Measurements from ENCODE around the gene GTF3C2. TPM values are rescaled to one million over a fixed set of nuclear protein-coding genes. Genes with fewer than 3 reads are reported as not detected.
A peak's percentile ranks its signal among the peaks of the same experiment; 100 is the strongest.

Gene GTF3C2
- total and polyA plus RNA-seq, 2 of the 13 experiments (the other 11 are each of a cell fraction or from before 2014, with no cell fraction given): 77.5 to 130 TPM

DNA sequence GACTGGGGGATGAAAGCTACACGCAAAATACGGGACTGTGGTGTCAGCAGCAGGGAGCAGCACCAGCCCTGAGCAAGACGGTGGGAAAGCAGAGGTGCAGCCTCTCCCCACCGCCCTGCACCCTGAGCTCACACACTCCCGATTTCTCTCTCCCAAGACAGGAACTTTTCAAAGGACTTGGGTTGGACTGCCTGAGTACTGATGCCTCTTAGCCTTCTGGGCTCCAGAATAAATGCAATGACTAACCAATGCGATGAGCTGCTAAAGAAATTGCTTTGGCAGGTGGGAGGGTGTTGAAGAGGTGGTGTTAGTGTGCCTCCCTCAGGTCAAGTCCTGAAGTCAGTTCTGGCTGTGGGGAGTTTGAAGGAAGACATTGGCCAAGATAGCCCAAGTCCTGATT lies 64.7 kb downstream of the GTF3C2 start:
- WGBS (ENCODE audit: low lambda C conversion rate): 2% methylated on average over 6 of the region's 6 CpGs
- in situ Hi-C loops (cut with HindIII; ENCODE audit: extremely low pct_ligation_motif_present, low pct_unique_long_range_greater_than_20kb) (no loop called here), intact Hi-C loops (cut with micrococcal nuclease; ENCODE audit: unreplicated experiment) (loop anchor here (1.0 to 5.0 kb wide), 2 partner anchors 27 to 195 kb away; no protein-coding TSS in a partner anchor)
- H3K4me2 ChIP-seq (ENCODE audit: low read depth, low read length): peak overlapping the region; percentile 92
- peak; percentile 78 for ATAC-seq
- ChIA-PET POLR2A (interaction anchor here (1.0 to 3.3 kb wide), 4 partner anchors 11 to 78 kb away, joined by 3 to 22 read pairs (median 4); no protein-coding TSS in a partner anchor), CTCF (ENCODE audit: low intra/inter-chr PET ratio, low total read pairs) (interaction anchor here (1.1 kb wide), 1 partner anchor 193 kb away, joined by 3 read pairs; no protein-coding TSS in a partner anchor)
- H3K9ac ChIP-seq (ENCODE audit: insufficient read depth, low read depth, low read length): no peak overlapping the region
- H4K20me1 ChIP-seq (ENCODE audit: insufficient read depth, low read length): no peaks in the 10 kb centered on the region
- DNase-seq (ENCODE audit: low spot score): peak; percentile 44
- no peaks in the 10 kb centered on the region for H3K9me3 ChIP-seq (ENCODE audit: low read length)
- H3K27me3 ChIP-seq (ENCODE audit: control insufficient read depth in 1 of 2, insufficient read depth in 2 of 2, low read length in 2 of 2): no peaks in the 10 kb centered on the region
- H3K36me3 ChIP-seq (replicated peaks in 1 of 2; ENCODE audit: control insufficient read depth in 1 of 2, insufficient read depth in 2 of 2, low read length in 2 of 2): no peaks in the 10 kb centered on the region
- H3K4me1 ChIP-seq (ENCODE audit: insufficient read depth, low read length): peaks cover 82% of the 10 kb centered on the region
- peak overlapping the region; percentile 13 to 52 (median 25); a peak in 2 of 6 replicates for H3K4me3 ChIP-seq (replicated peaks in 1 of 3; ENCODE audit: insufficient read depth in 1 of 3, low read depth in 2 of 3, low read length in 3 of 3)
- BruUV-seq (replicated peaks): no TSS peak
- H3K79me2 ChIP-seq (ENCODE audit: insufficient read depth, low read length): no peaks in the 10 kb centered on the region
- FAIRE-seq: peak; percentile 67
- H3K27ac ChIP-seq (ENCODE audit: extremely low read length, insufficient read depth, low read length): no peak overlapping the region
- no peak overlapping the region for H2AFZ ChIP-seq (ENCODE audit: low read length)
- TF ChIP-seq, protein P1, sequence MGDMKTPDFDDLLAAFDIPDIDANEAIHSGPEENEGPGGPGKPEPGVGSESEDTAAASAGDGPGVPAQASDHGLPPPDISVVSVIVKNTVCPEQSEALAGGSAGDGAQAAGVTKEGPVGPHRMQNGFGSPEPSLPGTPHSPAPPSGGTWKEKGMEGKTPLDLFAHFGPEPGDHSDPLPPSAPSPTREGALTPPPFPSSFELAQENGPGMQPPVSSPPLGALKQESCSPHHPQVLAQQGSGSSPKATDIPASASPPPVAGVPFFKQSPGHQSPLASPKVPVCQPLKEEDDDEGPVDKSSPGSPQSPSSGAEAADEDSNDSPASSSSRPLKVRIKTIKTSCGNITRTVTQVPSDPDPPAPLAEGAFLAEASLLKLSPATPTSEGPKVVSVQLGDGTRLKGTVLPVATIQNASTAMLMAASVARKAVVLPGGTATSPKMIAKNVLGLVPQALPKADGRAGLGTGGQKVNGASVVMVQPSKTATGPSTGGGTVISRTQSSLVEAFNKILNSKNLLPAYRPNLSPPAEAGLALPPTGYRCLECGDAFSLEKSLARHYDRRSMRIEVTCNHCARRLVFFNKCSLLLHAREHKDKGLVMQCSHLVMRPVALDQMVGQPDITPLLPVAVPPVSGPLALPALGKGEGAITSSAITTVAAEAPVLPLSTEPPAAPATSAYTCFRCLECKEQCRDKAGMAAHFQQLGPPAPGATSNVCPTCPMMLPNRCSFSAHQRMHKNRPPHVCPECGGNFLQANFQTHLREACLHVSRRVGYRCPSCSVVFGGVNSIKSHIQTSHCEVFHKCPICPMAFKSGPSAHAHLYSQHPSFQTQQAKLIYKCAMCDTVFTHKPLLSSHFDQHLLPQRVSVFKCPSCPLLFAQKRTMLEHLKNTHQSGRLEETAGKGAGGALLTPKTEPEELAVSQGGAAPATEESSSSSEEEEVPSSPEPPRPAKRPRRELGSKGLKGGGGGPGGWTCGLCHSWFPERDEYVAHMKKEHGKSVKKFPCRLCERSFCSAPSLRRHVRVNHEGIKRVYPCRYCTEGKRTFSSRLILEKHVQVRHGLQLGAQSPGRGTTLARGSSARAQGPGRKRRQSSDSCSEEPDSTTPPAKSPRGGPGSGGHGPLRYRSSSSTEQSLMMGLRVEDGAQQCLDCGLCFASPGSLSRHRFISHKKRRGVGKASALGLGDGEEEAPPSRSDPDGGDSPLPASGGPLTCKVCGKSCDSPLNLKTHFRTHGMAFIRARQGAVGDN (CRISPR knock-in tag; IDR thresholded peaks at IDR 0.05): 0 out of 2 replicates have a peak, but pooled peaks have one; percentile 17
- TF ChIP-seq HIVEP1 (CRISPR knock-in tag; IDR thresholded peaks at IDR 0.05): no peak
- peak; percentile 35; the same call in 1 of the 2 replicates for TF ChIP-seq SMC3 (IDR thresholded peaks at IDR 0.05; ENCODE audit: low read length)
- TF ChIP-seq HCFC1 (IDR thresholded peaks at IDR 0.05; ENCODE audit: low read depth, low read length): no peak
- 0 out of 2 replicates have a peak, but pooled peaks have one; percentile 29 for TF ChIP-seq PAWR (CRISPR knock-in tag; IDR thresholded peaks at IDR 0.05; ENCODE audit: borderline replicate concordance)
- peak; percentile 14; the same call in 1 of the 2 replicates for TF ChIP-seq FOSL2 (CRISPR knock-in tag; IDR thresholded peaks at IDR 0.05)
- TF ChIP-seq ZNF589 (CRISPR knock-in tag; conservative IDR thresholded peaks at IDR 0.05): no peak
- TF ChIP-seq, protein P2, sequence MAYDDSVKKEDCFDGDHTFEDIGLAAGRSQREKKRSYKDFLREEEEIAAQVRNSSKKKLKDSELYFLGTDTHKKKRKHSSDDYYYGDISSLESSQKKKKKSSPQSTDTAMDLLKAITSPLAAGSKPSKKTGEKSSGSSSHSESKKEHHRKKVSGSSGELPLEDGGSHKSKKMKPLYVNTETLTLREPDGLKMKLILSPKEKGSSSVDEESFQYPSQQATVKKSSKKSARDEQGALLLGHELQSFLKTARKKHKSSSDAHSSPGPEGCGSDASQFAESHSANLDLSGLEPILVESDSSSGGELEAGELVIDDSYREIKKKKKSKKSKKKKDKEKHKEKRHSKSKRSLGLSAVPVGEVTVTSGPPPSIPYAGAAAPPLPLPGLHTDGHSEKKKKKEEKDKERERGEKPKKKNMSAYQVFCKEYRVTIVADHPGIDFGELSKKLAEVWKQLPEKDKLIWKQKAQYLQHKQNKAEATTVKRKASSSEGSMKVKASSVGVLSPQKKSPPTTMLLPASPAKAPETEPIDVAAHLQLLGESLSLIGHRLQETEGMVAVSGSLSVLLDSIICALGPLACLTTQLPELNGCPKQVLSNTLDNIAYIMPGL (CRISPR knock-in tag; IDR thresholded peaks at IDR 0.05; ENCODE audit: borderline replicate concordance in 1 of 2, low read depth in 1 of 2): 0 out of 4 replicates have a peak, but pooled peaks of 1 of the 2 experiments have one; percentile 49
- 0 out of 2 replicates have a peak, but pooled peaks have one; percentile 17 for TF ChIP-seq FOXO1 (CRISPR knock-in tag; IDR thresholded peaks at IDR 0.05)
- TF ChIP-seq IKZF4 (CRISPR knock-in tag; IDR thresholded peaks at IDR 0.05; ENCODE audit: borderline replicate concordance, low read depth, not compliant biosample characterization): no peak
- TF ChIP-seq TBX2 (CRISPR knock-in tag; IDR thresholded peaks at IDR 0.05; ENCODE audit: borderline replicate concordance): peak; percentile 49; the same call in 1 of the 2 replicates
- peak; percentile 28 for TF ChIP-seq TEAD3 (CRISPR knock-in tag; optimal IDR thresholded peaks at IDR 0.05; ENCODE audit: borderline replicate concordance)
- no peak for TF ChIP-seq MTA3 (CRISPR knock-in tag; IDR thresholded peaks at IDR 0.05)
- peak; percentile 88 for TF ChIP-seq ZSCAN25 (CRISPR knock-in tag; IDR thresholded peaks at IDR 0.05)
- TF ChIP-seq ZNF619 (CRISPR knock-in tag; IDR thresholded peaks at IDR 0.05): no peak
- TF ChIP-seq ZNF772 (CRISPR knock-in tag; IDR thresholded peaks at IDR 0.05): no peak
- no peak for TF ChIP-seq TAF15 (IDR thresholded peaks at IDR 0.05; ENCODE audit: low read depth, low read length, poor library complexity, severe bottlenecking)
- 0 out of 2 replicates have a peak, but pooled peaks have one; percentile 16 for TF ChIP-seq ZNF768 (CRISPR knock-in tag; IDR thresholded peaks at IDR 0.05)
- no peak for TF ChIP-seq ZNF343 (CRISPR knock-in tag; IDR thresholded peaks at IDR 0.05)
- 0 out of 2 replicates have a peak, but pooled peaks have one; percentile 6 for TF ChIP-seq SALL1 (CRISPR knock-in tag; IDR thresholded peaks at IDR 0.05)
